ENCODE measurements around the gene CLEC10A. TPM values are rescaled to one million over a fixed set of nuclear protein-coding genes. Genes with fewer than 3 reads are reported as not detected.

CLEC10A gene
- total RNA-seq, 1 donor from 2014 or later: not detected

DNA sequence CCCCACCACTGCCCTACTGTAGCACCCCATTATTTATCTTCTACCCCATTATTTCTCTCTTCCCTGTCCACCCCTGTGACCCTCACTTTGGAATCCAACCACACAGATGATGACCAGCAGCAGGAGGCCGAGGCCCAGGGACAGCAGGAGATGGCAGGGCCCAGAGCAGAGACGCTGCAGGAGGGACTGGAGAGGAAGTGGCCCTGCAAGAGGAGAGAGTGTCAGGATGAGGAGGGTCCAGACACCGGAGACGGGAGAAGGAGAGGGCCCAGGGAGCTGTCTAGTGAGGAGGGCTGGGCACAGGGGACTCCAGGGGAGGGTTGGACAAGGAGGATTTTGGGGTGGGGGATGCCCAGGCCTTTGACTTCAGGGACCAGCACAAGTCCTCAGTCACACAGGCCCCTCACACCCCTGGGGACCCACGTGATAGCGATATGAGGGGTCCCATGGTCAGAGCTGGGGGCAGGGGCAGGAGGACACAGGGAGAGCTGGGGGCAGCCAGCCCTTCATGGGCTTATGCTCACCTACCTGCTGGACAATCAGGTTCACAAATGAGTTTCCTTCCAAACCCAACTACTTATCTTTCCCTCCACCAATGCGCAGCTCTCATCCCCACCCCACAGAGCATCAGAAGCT, 2.0 kb downstream of the CLEC10A start:
- no peak overlapping the region for H3K4me2 ChIP-seq (ENCODE audit: low read length)
- H3K27ac ChIP-seq (ENCODE audit: low read depth, low read length): no peak overlapping the region
- peaks cover 5% of the 10 kb centered on the region for H3K36me3 Mint-ChIP-seq (ENCODE audit: low read depth, unreplicated experiment)
- peaks cover 6% of the 10 kb centered on the region for H3K9me3 Mint-ChIP-seq (ENCODE audit: unreplicated experiment)
- H3K27me3 Mint-ChIP-seq (ENCODE audit: low read depth, unreplicated experiment): peaks cover 28% of the 10 kb centered on the region
- no peaks in the 10 kb centered on the region for H4K20me1 ChIP-seq (ENCODE audit: insufficient read depth, low read length)
- no peak for TF ChIP-seq EZH2 (IDR thresholded peaks at IDR 0.05; ENCODE audit: insufficient read depth, low read length)
- TF ChIP-seq, protein P1, sequence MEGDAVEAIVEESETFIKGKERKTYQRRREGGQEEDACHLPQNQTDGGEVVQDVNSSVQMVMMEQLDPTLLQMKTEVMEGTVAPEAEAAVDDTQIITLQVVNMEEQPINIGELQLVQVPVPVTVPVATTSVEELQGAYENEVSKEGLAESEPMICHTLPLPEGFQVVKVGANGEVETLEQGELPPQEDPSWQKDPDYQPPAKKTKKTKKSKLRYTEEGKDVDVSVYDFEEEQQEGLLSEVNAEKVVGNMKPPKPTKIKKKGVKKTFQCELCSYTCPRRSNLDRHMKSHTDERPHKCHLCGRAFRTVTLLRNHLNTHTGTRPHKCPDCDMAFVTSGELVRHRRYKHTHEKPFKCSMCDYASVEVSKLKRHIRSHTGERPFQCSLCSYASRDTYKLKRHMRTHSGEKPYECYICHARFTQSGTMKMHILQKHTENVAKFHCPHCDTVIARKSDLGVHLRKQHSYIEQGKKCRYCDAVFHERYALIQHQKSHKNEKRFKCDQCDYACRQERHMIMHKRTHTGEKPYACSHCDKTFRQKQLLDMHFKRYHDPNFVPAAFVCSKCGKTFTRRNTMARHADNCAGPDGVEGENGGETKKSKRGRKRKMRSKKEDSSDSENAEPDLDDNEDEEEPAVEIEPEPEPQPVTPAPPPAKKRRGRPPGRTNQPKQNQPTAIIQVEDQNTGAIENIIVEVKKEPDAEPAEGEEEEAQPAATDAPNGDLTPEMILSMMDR (IDR thresholded peaks at IDR 0.05; ENCODE audit: insufficient read depth, low read depth, low read length): no peak
- H3K4me3 Mint-ChIP-seq (ENCODE audit: unreplicated experiment): no peak overlapping the region
- DNase-seq (ENCODE audit: low read depth): no peak
- H3K4me1 Mint-ChIP-seq (ENCODE audit: low read depth, unreplicated experiment): no peaks in the 10 kb centered on the region
- H3K27me3 ChIP-seq (ENCODE audit: insufficient read depth, low read length): peaks cover 5% of the 10 kb centered on the region
- H2AFZ ChIP-seq (ENCODE audit: low read depth, low read length): no peak overlapping the region
- H3K79me2 ChIP-seq (ENCODE audit: insufficient read depth, low read length): no peaks in the 10 kb centered on the region
- H3K9me3 ChIP-seq (ENCODE audit: insufficient read depth, low read depth, low read length): no peaks in the 10 kb centered on the region
- no peak for FAIRE-seq
- H3K9ac ChIP-seq (ENCODE audit: low read length): no peak overlapping the region
- no peaks in the 10 kb centered on the region for H3K36me3 ChIP-seq (ENCODE audit: insufficient read depth, low read length)
- H3K27ac Mint-ChIP-seq (ENCODE audit: unreplicated experiment): no peak overlapping the region
- no peaks in the 10 kb centered on the region for H3K4me1 ChIP-seq (ENCODE audit: insufficient read depth, low read length)
- H3K4me3 ChIP-seq (ENCODE audit: insufficient read depth, low read depth, low read length): no peak overlapping the region

DNA sequence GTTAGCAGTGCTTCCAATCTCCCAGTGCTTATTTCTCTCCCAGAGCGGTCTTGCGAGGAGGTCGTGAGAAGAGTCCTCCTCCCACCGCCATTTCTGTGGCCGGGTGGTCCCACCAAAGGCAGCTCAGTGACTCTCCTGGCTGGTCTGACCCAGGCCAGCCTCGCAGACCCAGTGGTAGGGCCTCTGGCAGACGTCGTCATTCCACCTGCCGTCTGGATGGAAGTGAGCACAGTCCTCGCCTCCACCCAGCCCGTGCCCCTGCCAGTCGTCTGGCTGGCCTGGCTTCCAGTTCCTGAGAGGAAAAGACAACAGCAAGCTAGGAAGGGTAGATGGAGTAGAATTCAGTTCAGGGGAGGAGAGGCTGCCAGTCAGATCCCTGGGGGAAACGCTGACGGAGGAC, 5.1 kb downstream of the CLEC10A start:
- no peak overlapping the region for H3K9ac ChIP-seq (ENCODE audit: low read length)
- H3K27ac Mint-ChIP-seq (ENCODE audit: unreplicated experiment): no peak overlapping the region
- peaks cover 6% of the 10 kb centered on the region for H3K9me3 Mint-ChIP-seq (ENCODE audit: unreplicated experiment)
- H3K27me3 Mint-ChIP-seq (ENCODE audit: low read depth, unreplicated experiment): peaks cover 30% of the 10 kb centered on the region
- peaks cover 7% of the 10 kb centered on the region for H3K27me3 ChIP-seq (ENCODE audit: insufficient read depth, low read length)
- TF ChIP-seq EZH2 (IDR thresholded peaks at IDR 0.05; ENCODE audit: insufficient read depth, low read length): no peak
- TF ChIP-seq, protein P1 (IDR thresholded peaks at IDR 0.05; ENCODE audit: insufficient read depth, low read depth, low read length): no peak
- no peak overlapping the region for H3K27ac ChIP-seq (ENCODE audit: low read depth, low read length)
- FAIRE-seq: no peak
- no peak for DNase-seq (ENCODE audit: low read depth)
- H3K4me2 ChIP-seq (ENCODE audit: low read length): no peak overlapping the region
- H3K36me3 ChIP-seq (ENCODE audit: insufficient read depth, low read length): no peaks in the 10 kb centered on the region
- H2AFZ ChIP-seq (ENCODE audit: low read depth, low read length): no peak overlapping the region
- no peaks in the 10 kb centered on the region for H3K9me3 ChIP-seq (ENCODE audit: insufficient read depth, low read depth, low read length)
- H3K4me3 ChIP-seq (ENCODE audit: insufficient read depth, low read depth, low read length): no peak overlapping the region
- H3K79me2 ChIP-seq (ENCODE audit: insufficient read depth, low read length): no peaks in the 10 kb centered on the region
- no peaks in the 10 kb centered on the region for H3K4me1 Mint-ChIP-seq (ENCODE audit: low read depth, unreplicated experiment)
- H4K20me1 ChIP-seq (ENCODE audit: insufficient read depth, low read length): no peaks in the 10 kb centered on the region
- peaks cover 5% of the 10 kb centered on the region for H3K36me3 Mint-ChIP-seq (ENCODE audit: low read depth, unreplicated experiment)
- H3K4me1 ChIP-seq (ENCODE audit: insufficient read depth, low read length): no peaks in the 10 kb centered on the region
- H3K4me3 Mint-ChIP-seq (ENCODE audit: unreplicated experiment): no peak overlapping the region

DNA sequence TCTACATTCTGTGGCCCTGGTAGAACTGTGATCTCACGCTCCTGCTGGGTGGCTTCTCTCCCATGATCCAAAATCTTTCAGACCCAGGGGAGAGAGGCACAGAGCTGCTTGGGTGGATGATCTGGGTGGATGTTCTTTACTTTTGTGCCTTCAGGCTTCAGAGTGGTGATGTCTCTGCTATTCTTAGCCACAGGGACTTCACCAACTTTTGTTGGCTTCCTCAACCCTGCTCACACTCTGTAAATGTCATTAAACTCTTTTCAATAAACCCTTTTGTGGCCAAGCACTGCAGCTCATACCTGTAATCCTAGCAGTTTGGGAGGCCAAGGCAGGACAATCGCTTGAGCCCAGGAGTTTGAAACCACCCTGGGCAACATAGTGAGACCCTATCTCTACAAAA, 7.6 kb downstream of the CLEC10A start:
- H4K20me1 ChIP-seq (ENCODE audit: insufficient read depth, low read length): no peaks in the 10 kb centered on the region
- no peaks in the 10 kb centered on the region for H3K79me2 ChIP-seq (ENCODE audit: insufficient read depth, low read length)
- no peaks in the 10 kb centered on the region for H3K4me1 ChIP-seq (ENCODE audit: insufficient read depth, low read length)
- no peak overlapping the region for H3K9ac ChIP-seq (ENCODE audit: low read length)
- H2AFZ ChIP-seq (ENCODE audit: low read depth, low read length): no peak overlapping the region
- Mint-ChIP-seq H3K9me3 (ENCODE audit: unreplicated experiment) (peaks cover 14% of the 10 kb centered on the region), H3K4me1 (ENCODE audit: low read depth, unreplicated experiment) (no peaks in the 10 kb centered on the region), H3K4me3 (ENCODE audit: unreplicated experiment) (no peak overlapping the region), H3K36me3 (ENCODE audit: low read depth, unreplicated experiment) (no peaks in the 10 kb centered on the region), H3K27me3 (ENCODE audit: low read depth, unreplicated experiment) (peaks cover 25% of the 10 kb centered on the region), H3K27ac (ENCODE audit: unreplicated experiment) (no peak overlapping the region)
- TF ChIP-seq, protein P1 (IDR thresholded peaks at IDR 0.05; ENCODE audit: insufficient read depth, low read depth, low read length): no peak
- TF ChIP-seq EZH2 (IDR thresholded peaks at IDR 0.05; ENCODE audit: insufficient read depth, low read length): no peak
- no peak for DNase-seq (ENCODE audit: low read depth)
- H3K9me3 ChIP-seq (ENCODE audit: insufficient read depth, low read depth, low read length): peaks cover 2% of the 10 kb centered on the region
- FAIRE-seq: no peak
- no peaks in the 10 kb centered on the region for H3K36me3 ChIP-seq (ENCODE audit: insufficient read depth, low read length)
- peaks cover 7% of the 10 kb centered on the region for H3K27me3 ChIP-seq (ENCODE audit: insufficient read depth, low read length)
- no peak overlapping the region for H3K4me2 ChIP-seq (ENCODE audit: low read length)
- no peak overlapping the region for H3K27ac ChIP-seq (ENCODE audit: low read depth, low read length)
- no peak overlapping the region for H3K4me3 ChIP-seq (ENCODE audit: insufficient read depth, low read depth, low read length)
